AG09309 (cell line): ENCODE data around the gene PPP1CB.

Experiments
- DNase-seq: peaks from one replicate; pipeline ENCODE4 v3.0.0-alpha.2; 2010; ENCODE audit warnings: low read depth
- H3K4me3 ChIP-seq: 2 replicates; pipeline ENCODE4 v1.5.1; 2011; ENCODE audit warnings: mild to moderate bottlenecking, low read depth, low read length, moderate library complexity; ENCODE audit not compliant: control insufficient read depth
- TF ChIP-seq, protein P1 (sequence below): IDR thresholded peaks from 2 replicates; pipeline ENCODE4 v1.5.1; 2011; ENCODE audit warnings: mild to moderate bottlenecking, low read depth, low read length, inconsistent platforms; ENCODE audit not compliant: insufficient read depth, control insufficient read depth; ENCODE audit errors: missing control alignments

PPP1CB gene

GRCh38 chr2:28721601-28722191 lies 29.9 kb upstream of the PPP1CB start:
- no peak for DNase-seq
- TF ChIP-seq, protein P1, sequence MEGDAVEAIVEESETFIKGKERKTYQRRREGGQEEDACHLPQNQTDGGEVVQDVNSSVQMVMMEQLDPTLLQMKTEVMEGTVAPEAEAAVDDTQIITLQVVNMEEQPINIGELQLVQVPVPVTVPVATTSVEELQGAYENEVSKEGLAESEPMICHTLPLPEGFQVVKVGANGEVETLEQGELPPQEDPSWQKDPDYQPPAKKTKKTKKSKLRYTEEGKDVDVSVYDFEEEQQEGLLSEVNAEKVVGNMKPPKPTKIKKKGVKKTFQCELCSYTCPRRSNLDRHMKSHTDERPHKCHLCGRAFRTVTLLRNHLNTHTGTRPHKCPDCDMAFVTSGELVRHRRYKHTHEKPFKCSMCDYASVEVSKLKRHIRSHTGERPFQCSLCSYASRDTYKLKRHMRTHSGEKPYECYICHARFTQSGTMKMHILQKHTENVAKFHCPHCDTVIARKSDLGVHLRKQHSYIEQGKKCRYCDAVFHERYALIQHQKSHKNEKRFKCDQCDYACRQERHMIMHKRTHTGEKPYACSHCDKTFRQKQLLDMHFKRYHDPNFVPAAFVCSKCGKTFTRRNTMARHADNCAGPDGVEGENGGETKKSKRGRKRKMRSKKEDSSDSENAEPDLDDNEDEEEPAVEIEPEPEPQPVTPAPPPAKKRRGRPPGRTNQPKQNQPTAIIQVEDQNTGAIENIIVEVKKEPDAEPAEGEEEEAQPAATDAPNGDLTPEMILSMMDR = no peak
- H3K4me3 ChIP-seq = no peak overlapping the region

- no peak for DNase-seq
- TF ChIP-seq, protein P1 = no peak
Observed at GRCh38 chr2:28725021-28725711, 26.5 kb upstream of the PPP1CB start.

DNA sequence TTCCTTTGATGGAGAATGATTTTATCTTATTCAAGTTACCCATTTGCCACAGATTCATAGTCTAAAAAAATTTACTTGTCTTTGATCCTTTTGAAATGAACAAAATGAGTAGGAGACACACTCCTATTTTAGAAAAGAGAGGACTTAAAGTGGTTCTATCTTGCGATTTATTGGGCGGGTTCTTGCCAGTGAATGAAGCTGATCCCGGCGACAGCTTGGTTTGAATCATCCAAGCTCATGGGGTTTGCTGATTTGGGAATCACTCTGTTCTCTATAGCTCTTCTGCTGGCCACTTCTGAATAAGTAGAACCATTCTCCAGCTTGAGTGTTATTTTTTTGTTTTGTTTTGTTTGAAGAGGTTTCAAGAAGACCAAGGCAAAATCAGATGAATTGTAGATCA lies 25.5 kb upstream of the PPP1CB start:
- TF ChIP-seq, protein P1 = no peak
- no peak for DNase-seq
- H3K4me3 ChIP-seq = no peak overlapping the region

More at GRCh38 chr2:28725021-28725711, 26.5 kb upstream of the PPP1CB start:
- H3K4me3 ChIP-seq = no peak overlapping the region

DNA sequence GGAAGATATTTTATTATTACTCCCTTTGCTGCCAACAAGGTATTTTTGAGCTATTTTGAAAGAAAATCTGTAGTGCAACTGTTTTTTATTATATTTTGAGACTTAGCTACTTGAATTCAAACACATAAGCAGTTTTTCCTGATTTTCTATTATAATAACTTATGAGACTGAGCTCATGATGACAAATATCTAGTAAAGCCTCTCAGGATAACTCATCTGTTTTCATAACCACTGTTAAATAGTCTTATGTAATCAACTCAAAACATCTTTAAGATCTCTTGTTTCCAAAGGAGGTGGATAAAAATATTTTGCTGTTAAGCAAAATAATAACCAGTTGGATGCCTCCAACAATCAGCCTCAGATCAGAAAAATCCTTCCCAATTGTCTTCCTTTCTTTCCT lies 21.9 kb upstream of the PPP1CB start:
- TF ChIP-seq, protein P1 = no peak
- no peak overlapping the region for H3K4me3 ChIP-seq
- peak; percentile 37 for DNase-seq

DNA sequence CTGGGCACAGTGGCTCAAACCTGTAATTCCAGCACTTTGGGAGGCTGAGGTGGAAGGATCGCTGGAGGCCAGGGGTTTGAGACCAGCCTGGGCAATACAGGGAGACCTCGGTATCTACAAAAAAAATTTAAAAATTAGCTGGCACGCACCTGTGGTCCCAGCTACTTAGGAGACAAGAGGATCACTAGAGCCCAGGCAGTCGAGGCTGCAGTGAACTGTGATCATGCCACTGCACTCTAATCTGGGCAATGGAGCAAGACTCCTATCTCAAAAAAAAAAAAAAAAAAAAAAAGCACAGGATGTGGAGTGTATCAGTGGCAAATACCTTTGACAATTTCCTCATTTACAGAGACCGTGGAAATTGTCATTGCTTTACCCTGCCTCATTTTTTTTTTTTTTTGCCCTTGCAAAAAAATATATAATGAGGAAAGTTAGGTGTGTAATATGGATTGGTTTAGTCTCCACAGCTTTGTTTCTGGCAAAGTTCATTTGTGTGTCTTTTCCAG lies 20.9 kb upstream of the PPP1CB start:
- no peak for DNase-seq
- H3K4me3 ChIP-seq = no peak overlapping the region
- TF ChIP-seq, protein P1 = no peak

- no peak for DNase-seq
- H3K4me3 ChIP-seq = no peak overlapping the region
- TF ChIP-seq, protein P1 = no peak
Observed at GRCh38 chr2:28735511-28735910, 16.1 kb upstream of the PPP1CB start.

DNA sequence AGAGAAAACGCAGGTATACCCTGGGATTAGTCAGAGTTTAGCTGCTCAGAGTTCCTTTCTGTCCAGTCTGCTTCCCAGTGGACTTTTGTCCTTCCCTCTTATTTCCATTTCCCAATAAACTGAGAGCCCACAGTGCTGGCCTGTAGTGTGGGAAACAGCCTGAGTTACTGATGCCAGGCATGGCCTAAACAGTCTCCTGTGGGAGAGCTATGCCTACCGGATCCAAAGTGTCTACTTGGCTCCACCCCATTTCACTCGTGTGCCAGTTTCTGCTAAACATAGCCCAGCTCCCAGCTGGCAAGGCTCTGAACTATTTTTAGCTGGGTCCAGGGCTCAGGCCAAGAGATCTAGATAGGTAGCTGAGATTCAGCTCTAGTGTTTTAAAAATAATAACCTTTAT lies 15.6 kb upstream of the PPP1CB start:
- no peak overlapping the region for H3K4me3 ChIP-seq
- TF ChIP-seq, protein P1 = no peak
- no peak for DNase-seq
